GM12878 (cell line): ENCODE data around the gene KIF2C. TPM values are rescaled to one million over a fixed set of nuclear protein-coding genes. Genes with fewer than 3 reads are reported as not detected.

Experiments
- ATF3 ChIP-seq: IDR thresholded peaks from 2 replicates; pipeline ENCODE4 v1.6.1; 2011; ENCODE audit warnings: low read depth, mild to moderate bottlenecking, low read length, moderate library complexity, borderline replicate concordance; ENCODE audit errors: extremely low read depth
- BACH1 ChIP-seq: fragments of 450-650 bp; IDR thresholded peaks from 2 replicates; pipeline ENCODE4 v1.6.1; 2017; ENCODE audit warnings: mild to moderate bottlenecking, borderline replicate concordance
- E2F8 ChIP-seq: fragments of 450-650 bp; IDR thresholded peaks from 2 replicates; pipeline ENCODE4 v1.6.1; 2018; ENCODE audit warnings: mild to moderate bottlenecking, low read depth, moderate library complexity; ENCODE audit not compliant: partially characterized antibody
- E4F1 ChIP-seq: fragments of 450-650 bp; IDR thresholded peaks from 2 replicates; pipeline ENCODE4 v1.6.1; 2018; ENCODE audit warnings: borderline replicate concordance, mild to moderate bottlenecking; ENCODE audit not compliant: partially characterized antibody
- ETV6 ChIP-seq, 2 experiments: fragments of 450-650 bp in 1 of 2; IDR thresholded peaks in 1 of 2; conservative IDR thresholded peaks in 1 of 2; 2 replicates each; pipeline ENCODE4 v1.6.1; 2014; ENCODE audit warnings: antibody characterized with exemption in 1 of 2, borderline replicate concordance in 1 of 2, low read depth in 1 of 2, mild to moderate bottlenecking in 1 of 2, moderate library complexity in 1 of 2
- FOXM1 ChIP-seq: IDR thresholded peaks from 2 replicates; pipeline ENCODE4 v1.6.1; 2012; ENCODE audit warnings: low read depth, mild to moderate bottlenecking, inconsistent platforms, low read length, moderate library complexity
- LARP7 ChIP-seq: fragments of 450-650 bp; IDR thresholded peaks from 2 replicates; pipeline ENCODE4 v1.6.1; 2017; ENCODE audit warnings: mild to moderate bottlenecking
- MLLT1 ChIP-seq: fragments of 450-650 bp; IDR thresholded peaks from 2 replicates; pipeline ENCODE4 v1.6.1; 2016; ENCODE audit warnings: mild to moderate bottlenecking
- MTA2 ChIP-seq: fragments of 450-650 bp; IDR thresholded peaks from 2 replicates; pipeline ENCODE4 v1.6.1; 2016; ENCODE audit warnings: low read depth, mild to moderate bottlenecking, moderate library complexity
- POLR2AphosphoS5 ChIP-seq: IDR thresholded peaks from 2 replicates; pipeline ENCODE4 v1.6.1; 2011; ENCODE audit warnings: mild to moderate bottlenecking, low read length, inconsistent platforms
- RELA ChIP-seq: fragments of 450-650 bp; IDR thresholded peaks from 2 replicates; pipeline ENCODE4 v1.8.0; 2014; ENCODE audit warnings: borderline replicate concordance; ENCODE audit not compliant: partially characterized antibody
- ZBTB33 ChIP-seq: fragments of 450-650 bp; IDR thresholded peaks from 2 replicates; pipeline ENCODE4 v1.6.1; 2017; ENCODE audit warnings: mild to moderate bottlenecking
- ZBTB40 ChIP-seq: fragments of 450-650 bp; IDR thresholded peaks from 2 replicates; pipeline ENCODE4 v1.6.1; 2016; ENCODE audit warnings: mild to moderate bottlenecking, moderate library complexity, borderline replicate concordance
- polyA plus RNA-seq, 11 experiments: library from polyadenylated mRNA; depleted of rRNA in 4 of 11; unstranded in 6 of 11; stranded (reverse) in 5 of 11; fragments of >200 nt; fragmentation: Nextera tagmentation in 4 of 11; fragmentation: Illumina TruSeq in 1 of 11; extraction: Ambion mirVana in 4 of 11; extraction: Trizol in 1 of 11; gene quantifications; 1 replicate in 1 of 11; 2 replicates in 10 of 11; pipeline versions ENCODE4 v1.2.1 to v1.2.3, GENCODE V29; 2011 to 2016; ENCODE audit warnings: inconsistent platforms in 2 of 11, missing spikeins in 2 of 11, low read depth in 1 of 11
- total RNA-seq, 4 experiments: library from RNA; depleted of rRNA in 3 of 4; stranded (reverse); fragments of >200 nt in 3 of 4; fragmentation: Illumina TruSeq in 1 of 4; extraction: Trizol in 1 of 4; gene quantifications; 2 replicates each; pipeline versions ENCODE4 v1.2.1 to v1.2.3, GENCODE V29; 2013 to 2021

Gene KIF2C
- total and polyA plus RNA-seq, 10 of the 15 experiments (the other 5 are each of a cell fraction or from before 2014, with no cell fraction given) = 42.3 to 104 (median 83.8) TPM

- TF ChIP-seq MLLT1 (peak; percentile 69; the same call in 1 of the 2 replicates), E4F1 (no peak), ZBTB40 (no peak), FOXM1 (no peak), ZBTB33 (peak; percentile 79), RELA (peak; percentile 68), BACH1 (no peak; the same call in 1 of the 2 replicates), ETV6 (conservative IDR thresholded peaks at IDR 0.05 in 1 of 2, IDR thresholded peaks at IDR 0.05 in 1 of 2; ENCODE audit: borderline replicate concordance in 1 of 2, low read depth in 1 of 2) (0 out of 4 replicates have a peak, but pooled peaks of 1 of the 2 experiments have one; percentile 5), POLR2AphosphoS5 (no peak), MTA2 (0 out of 2 replicates have a peak, but pooled peaks have one; percentile 13), ATF3 (no peak), E2F8 (no peak), LARP7 (no peak)
Measured at GRCh38 chr1:44808063-44808937, 68.7 kb downstream of the KIF2C start, which contains the start of gene BTBD19 (continued).
